ENCODE measurements around the gene THSD8. TPM values are rescaled to one million over a fixed set of nuclear protein-coding genes. Genes with fewer than 3 reads are reported as not detected.

THSD8 gene
- total RNA-seq, 1 experiment from 2014 or later: not detected

- Histone ChIP-seq H3K4me1 (replicated peaks) (peaks cover 7% of the 10 kb centered on the region), H3K4me3 (no peak overlapping the region), H3K9me3 (replicated peaks) (no peaks in the 10 kb centered on the region), H3K27me3 (replicated peaks) (no peaks in the 10 kb centered on the region; the same call in 1 of the 2 replicates), H3K27ac (no peak overlapping the region), H3K36me3 (no peaks in the 10 kb centered on the region)
- DNase-seq (ENCODE audit: low read depth in 1 of 2, low spot score in 2 of 2): peak; percentile 76 to 84
Measured at GRCh38 chr19:12847159-12848139, 45.6 kb downstream of the THSD8 start.

Other genes starting within 250 kb of the THSD8 start
- 2.1 and 2.4 TPM in 2 replicates for gene ZNF490, start 191.3 kb upstream of the THSD8 start, total RNA-seq (2014; rRNA removed; shearing (Covaris generic))
- gene ZNF791, start 191.1 kb upstream of the THSD8 start, total RNA-seq (2014; rRNA removed; shearing (Covaris generic)): 14.8 and 15.4 TPM in 2 replicates
- gene MAN2B1, start 135.3 kb upstream of the THSD8 start, total RNA-seq (2014; rRNA removed; shearing (Covaris generic)): 36.1 and 38.7 TPM in 2 replicates
- gene WDR83, start 135.3 kb upstream of the THSD8 start, total RNA-seq (2014; rRNA removed; shearing (Covaris generic)): 9.7 and 23.7 TPM in 2 replicates
- 69.4 and 71.1 TPM in 2 replicates for gene DHPS, start 120.2 kb upstream of the THSD8 start, total RNA-seq (2014; rRNA removed; shearing (Covaris generic))
- not detected in 2 replicates for gene GNG14, start 114.1 kb upstream of the THSD8 start, total RNA-seq (2014; rRNA removed; shearing (Covaris generic))
- gene FBXW9, start 105.4 kb upstream of the THSD8 start, total RNA-seq (2014; rRNA removed; shearing (Covaris generic)): 9.0 and 13.2 TPM in 2 replicates
- gene TNPO2, start 78.1 kb upstream of the THSD8 start, total RNA-seq (2014; rRNA removed; shearing (Covaris generic)): 24.0 and 25.8 TPM in 2 replicates
- gene TRIR, start 67.4 kb upstream of the THSD8 start, total RNA-seq (2014; rRNA removed; shearing (Covaris generic)): 274 and 417 TPM in 2 replicates
- 88.5 and 127 TPM in 2 replicates for gene GET3, start 64.6 kb upstream of the THSD8 start, total RNA-seq (2014; rRNA removed; shearing (Covaris generic))
- gene BEST2, start 50.3 kb upstream of the THSD8 start, total RNA-seq (2014; rRNA removed; shearing (Covaris generic)): 0.13 TPM in 1 of 2 replicates, not detected in the other
- gene HOOK2, start 26.5 kb upstream of the THSD8 start, total RNA-seq (2014; rRNA removed; shearing (Covaris generic)): 12.4 and 27.5 TPM in 2 replicates
- 112 and 115 TPM in 2 replicates for gene JUNB, start 10.6 kb upstream of the THSD8 start, total RNA-seq (2014; rRNA removed; shearing (Covaris generic))
- 4.6 and 8.7 TPM in 2 replicates for gene PRDX2, start 269 bp upstream of the THSD8 start, total RNA-seq (2014; rRNA removed; shearing (Covaris generic))
- 68.8 and 78.9 TPM in 2 replicates for gene RNASEH2A, start 4.5 kb downstream of the THSD8 start, total RNA-seq (2014; rRNA removed; shearing (Covaris generic))
- gene RTBDN, start 32.5 kb downstream of the THSD8 start, total RNA-seq (2014; rRNA removed; shearing (Covaris generic)): not detected in 2 replicates
- gene MAST1, start 36.4 kb downstream of the THSD8 start, total RNA-seq (2014; rRNA removed; shearing (Covaris generic)): not detected in 2 replicates
- 21.8 and 25.5 TPM in 2 replicates for gene DNASE2, start 79.4 kb downstream of the THSD8 start, total RNA-seq (2014; rRNA removed; shearing (Covaris generic))
- not detected in 2 replicates for gene KLF1, start 85.1 kb downstream of the THSD8 start, total RNA-seq (2014; rRNA removed; shearing (Covaris generic))
- 25.9 and 43.7 TPM in 2 replicates for gene GCDH, start 89.1 kb downstream of the THSD8 start, total RNA-seq (2014; rRNA removed; shearing (Covaris generic))
- 0.24 TPM in 1 of 2 replicates, not detected in the other for gene SYCE2, start 117.2 kb downstream of the THSD8 start, total RNA-seq (2014; rRNA removed; shearing (Covaris generic))
- gene FARSA, start 131.6 kb downstream of the THSD8 start, total RNA-seq (2014; rRNA removed; shearing (Covaris generic)): 48.3 and 101 TPM in 2 replicates
- gene CALR, start 136.5 kb downstream of the THSD8 start, total RNA-seq (2014; rRNA removed; shearing (Covaris generic)): 1,330 and 1,700 TPM in 2 replicates
- gene RAD23A, start 143.8 kb downstream of the THSD8 start, total RNA-seq (2014; rRNA removed; shearing (Covaris generic)): 145 and 164 TPM in 2 replicates
- gene GADD45GIP1, start 155.2 kb downstream of the THSD8 start, total RNA-seq (2014; rRNA removed; shearing (Covaris generic)): 75.7 and 84.3 TPM in 2 replicates
- gene DAND5, start 167.5 kb downstream of the THSD8 start, total RNA-seq (2014; rRNA removed; shearing (Covaris generic)): 0.41 TPM in 1 of 2 replicates, not detected in the other
- 9.4 and 10.9 TPM in 2 replicates for gene NFIX, start 193.4 kb downstream of the THSD8 start, total RNA-seq (2014; rRNA removed; shearing (Covaris generic))